Stimulated activated CD8-positive, alpha-beta memory T cell treated with anti-CD3 and anti-CD28 coated beads, Interleukin-15, amount 100 ng/mL, for 1 hour (primary cell): Measurements from ENCODE around the gene SSX2B.
"Not testable (repeated sequence)": the region's sequence is repeated elsewhere in the genome, so short reads cannot be mapped to it uniquely, and the experiment has no call there.

Source experiments
- DNase-seq: peaks from one replicate; pipeline ENCODE4 v3.0.0-alpha.2; 2020; ENCODE audit warnings: low read depth

SSX2B gene

GRCh38 chrX:52750952-52751351 is at the start of gene SSX2B:
SSX2B (plus strand) TSS chrX:52751252; CDS start chrX:52752681, 1,429 bp downstream.
- not testable (repeated sequence) for DNase-seq

GRCh38 chrX:52707078-52707477 is 44.0 kb upstream of the SSX2B start, which contains the start of gene SSX2:
SSX2 (minus strand) TSS chrX:52707178; CDS start chrX:52705749, 1,429 bp downstream.
- DNase-seq: not testable (repeated sequence)

GRCh38 chrX:52765983-52766382 is 14.9 kb downstream of the SSX2B start:
- DNase-seq: not testable (repeated sequence)

GRCh38 chrX:52773504-52773903 is 22.5 kb downstream of the SSX2B start:
- not testable (repeated sequence) for DNase-seq

GRCh38 chrX:52797327-52797726 is 46.3 kb downstream of the SSX2B start, which contains the start of gene SPANXN5:
SPANXN5 (minus strand) TSS chrX:52797427; CDS start chrX:52797348, 79 bp downstream.
- not testable (repeated sequence) for DNase-seq

GRCh38 chrX:52804876-52805275 is 53.8 kb downstream of the SSX2B start:
- DNase-seq: not testable (repeated sequence)
